IPS-20b (cell line): ENCODE data around the gene CHP2.
"Not testable (repeated sequence)": the region's sequence is repeated elsewhere in the genome, so short reads cannot be mapped to it uniquely, and the experiment has no call there.

Experiments used
- H3K27ac ChIP-seq: one replicate; pipeline ENCODE4 v1.5.1; 2013; ENCODE audit warnings: low read length
- H3K27me3 ChIP-seq: 2 replicates; pipeline ENCODE4 v1.6.1; 2013; ENCODE audit warnings: mild to moderate bottlenecking, low read length, inconsistent platforms; ENCODE audit not compliant: insufficient read depth
- H3K36me3 ChIP-seq: 2 replicates; pipeline ENCODE4 v1.6.1; 2013; ENCODE audit warnings: low read depth, mild to moderate bottlenecking, inconsistent platforms, low read length, moderate library complexity; ENCODE audit not compliant: insufficient read depth
- H3K4me1 ChIP-seq: 2 replicates; pipeline ENCODE4 v1.6.1; 2013; ENCODE audit warnings: mild to moderate bottlenecking, control low read depth, inconsistent platforms, low read length, moderate library complexity; ENCODE audit not compliant: insufficient read depth
- H3K4me3 ChIP-seq: 2 replicates; pipeline ENCODE4 v1.5.1; 2013; ENCODE audit warnings: mild to moderate bottlenecking, low read length, inconsistent platforms
- H3K9ac ChIP-seq: 2 replicates; pipeline ENCODE4 v1.6.1; 2013; ENCODE audit warnings: low read depth, mild to moderate bottlenecking, inconsistent platforms, low read length, moderate library complexity
- H3K9me3 ChIP-seq: 2 replicates; pipeline ENCODE4 v1.6.1; 2013; ENCODE audit warnings: mild to moderate bottlenecking, low read depth, low read length, inconsistent platforms; ENCODE audit not compliant: insufficient read depth

The CHP2 gene

GRCh38 chr16:23751053-23751452 lies 3.8 kb upstream of the CHP2 start:
- H3K27me3 ChIP-seq = peaks cover 29% of the 10 kb centered on the region
- H3K9me3 ChIP-seq, H3K36me3 ChIP-seq, H3K4me3 ChIP-seq, H3K9ac ChIP-seq, H3K4me1 ChIP-seq, H3K27ac ChIP-seq: not testable (repeated sequence)

DNA sequence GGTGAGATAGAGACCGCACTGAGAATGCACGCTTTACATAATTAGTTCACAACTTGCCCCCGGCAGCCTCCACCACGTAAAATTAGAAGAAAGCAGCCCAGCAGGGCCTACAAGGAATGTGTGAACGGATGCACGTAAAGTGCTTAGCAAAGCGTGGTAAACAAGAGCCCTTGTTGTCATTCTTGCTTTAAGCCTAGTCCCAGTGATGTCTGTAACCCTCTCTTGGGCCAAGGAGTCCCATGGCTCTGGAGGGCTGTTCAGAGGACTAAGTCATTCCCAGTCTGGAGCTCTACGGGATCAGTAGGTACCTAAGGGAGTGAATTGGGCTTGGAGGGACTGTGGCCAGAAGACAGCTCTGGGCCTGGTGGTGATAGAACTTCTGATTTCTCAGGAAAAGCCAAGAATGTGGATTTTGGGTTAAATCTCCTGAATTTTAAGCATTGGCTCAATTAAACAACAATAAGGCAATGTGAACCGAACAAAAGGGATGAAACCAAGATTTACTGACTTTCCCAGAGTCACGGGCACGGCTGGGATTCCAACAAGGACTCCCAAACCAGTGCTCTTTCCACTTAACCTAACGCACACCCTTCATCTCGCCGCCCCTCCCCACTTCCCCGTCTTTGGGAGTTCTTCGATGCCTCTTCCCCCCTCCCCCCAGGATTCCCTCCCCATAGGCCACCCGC lies 775 bp upstream of the CHP2 start:
- no peak overlapping the region for H3K9ac ChIP-seq
- H3K27ac ChIP-seq = no peak overlapping the region
- H3K36me3 ChIP-seq = no peaks in the 10 kb centered on the region
- H3K4me3 ChIP-seq = peak overlapping the region; percentile 67; the same call in 1 of the 2 replicates
- peaks cover 40% of the 10 kb centered on the region for H3K27me3 ChIP-seq
- no peaks in the 10 kb centered on the region; the same call in 1 of the 2 replicates for H3K4me1 ChIP-seq
- no peaks in the 10 kb centered on the region for H3K9me3 ChIP-seq

GRCh38 chr16:23755484-23755809 lies 621 bp downstream of the CHP2 start:
- Histone ChIP-seq H3K9ac (no peak overlapping the region), H3K9me3 (no peaks in the 10 kb centered on the region), H3K27me3 (peaks cover 40% of the 10 kb centered on the region), H3K36me3 (no peaks in the 10 kb centered on the region), H3K4me1 (no peaks in the 10 kb centered on the region; the same call in 1 of the 2 replicates), H3K4me3 (peak overlapping the region; percentile 67; the same call in 1 of the 2 replicates), H3K27ac (no peak overlapping the region)

- H3K4me3 ChIP-seq = no peak overlapping the region
- H3K9ac ChIP-seq = no peak overlapping the region
- H3K9me3 ChIP-seq = no peaks in the 10 kb centered on the region
- H3K4me1 ChIP-seq = no peaks in the 10 kb centered on the region; the same call in 1 of the 2 replicates
- no peaks in the 10 kb centered on the region for H3K36me3 ChIP-seq
- H3K27me3 ChIP-seq = peaks cover 40% of the 10 kb centered on the region
- no peak overlapping the region for H3K27ac ChIP-seq
Measured at GRCh38 chr16:23757116-23757515, 2.3 kb downstream of the CHP2 start.

GRCh38 chr16:23757937-23758619 lies 3.3 kb downstream of the CHP2 start:
- Histone ChIP-seq H3K4me1 (no peaks in the 10 kb centered on the region; the same call in 1 of the 2 replicates), H3K27me3 (peaks cover 40% of the 10 kb centered on the region), H3K9me3 (no peaks in the 10 kb centered on the region), H3K36me3 (no peaks in the 10 kb centered on the region), H3K4me3 (no peak overlapping the region), H3K9ac (no peak overlapping the region), H3K27ac (no peak overlapping the region)

- H3K27ac ChIP-seq = no peak overlapping the region
Measured at GRCh38 chr16:23765933-23766332, 11.1 kb downstream of the CHP2 start.

GRCh38 chr16:23768581-23768980 lies 13.8 kb downstream of the CHP2 start:
- H3K36me3 ChIP-seq = no peaks in the 10 kb centered on the region
- H3K27ac ChIP-seq = no peak overlapping the region
- no peak overlapping the region for H3K9ac ChIP-seq
- H3K4me3 ChIP-seq = no peak overlapping the region
- H3K27me3 ChIP-seq = no peaks in the 10 kb centered on the region
- no peaks in the 10 kb centered on the region for H3K4me1 ChIP-seq
- no peaks in the 10 kb centered on the region; the same call in 1 of the 2 replicates for H3K9me3 ChIP-seq

More at GRCh38 chr16:23765933-23766332, 11.1 kb downstream of the CHP2 start:
- Histone ChIP-seq H3K4me3 (no peak overlapping the region), H3K4me1 (no peaks in the 10 kb centered on the region), H3K27me3 (no peaks in the 10 kb centered on the region), H3K36me3 (no peaks in the 10 kb centered on the region), H3K9ac (no peak overlapping the region), H3K9me3 (no peaks in the 10 kb centered on the region; the same call in 1 of the 2 replicates)

DNA sequence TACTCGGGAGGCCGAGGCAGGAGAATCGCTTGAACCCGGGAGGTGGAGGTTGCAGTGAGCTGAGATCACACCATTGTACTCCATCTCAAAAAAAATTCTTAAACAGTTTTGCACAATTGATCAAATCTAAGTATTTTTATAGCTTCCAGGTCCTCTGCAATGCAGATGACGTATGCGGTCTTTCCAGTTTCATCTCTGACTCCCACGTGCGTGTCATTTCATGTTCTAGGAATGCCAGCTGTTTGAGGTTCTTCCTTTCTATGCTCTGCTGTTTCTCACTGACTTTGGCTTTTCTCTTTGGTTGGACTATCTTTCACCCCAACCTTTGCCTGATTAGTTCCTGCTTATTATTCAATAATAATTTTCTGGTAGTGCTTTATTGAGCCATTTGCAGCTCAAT lies 16.2 kb downstream of the CHP2 start:
- no peaks in the 10 kb centered on the region for H3K36me3 ChIP-seq
- no peak overlapping the region for H3K4me3 ChIP-seq
- H3K27ac ChIP-seq = no peak overlapping the region
- H3K27me3 ChIP-seq = no peaks in the 10 kb centered on the region
- H3K9ac ChIP-seq = no peak overlapping the region
- no peaks in the 10 kb centered on the region for H3K4me1 ChIP-seq
- H3K9me3 ChIP-seq = no peaks in the 10 kb centered on the region; the same call in 1 of the 2 replicates

- Histone ChIP-seq H3K36me3 (no peaks in the 10 kb centered on the region), H3K4me3 (no peak overlapping the region), H3K9ac (no peak overlapping the region), H3K27me3 (no peaks in the 10 kb centered on the region), H3K4me1 (no peaks in the 10 kb centered on the region), H3K27ac (no peak overlapping the region), H3K9me3 (no peaks in the 10 kb centered on the region; the same call in 1 of the 2 replicates)
Measured at GRCh38 chr16:23771642-23772041, 16.8 kb downstream of the CHP2 start.

- Histone ChIP-seq H3K9me3 (no peaks in the 10 kb centered on the region), H3K4me3 (no peak overlapping the region), H3K27me3 (no peaks in the 10 kb centered on the region), H3K27ac (no peak overlapping the region), H3K9ac (no peak overlapping the region), H3K4me1 (no peaks in the 10 kb centered on the region), H3K36me3 (no peaks in the 10 kb centered on the region)
Measured at GRCh38 chr16:23773339-23773738, 18.5 kb downstream of the CHP2 start.

DNA sequence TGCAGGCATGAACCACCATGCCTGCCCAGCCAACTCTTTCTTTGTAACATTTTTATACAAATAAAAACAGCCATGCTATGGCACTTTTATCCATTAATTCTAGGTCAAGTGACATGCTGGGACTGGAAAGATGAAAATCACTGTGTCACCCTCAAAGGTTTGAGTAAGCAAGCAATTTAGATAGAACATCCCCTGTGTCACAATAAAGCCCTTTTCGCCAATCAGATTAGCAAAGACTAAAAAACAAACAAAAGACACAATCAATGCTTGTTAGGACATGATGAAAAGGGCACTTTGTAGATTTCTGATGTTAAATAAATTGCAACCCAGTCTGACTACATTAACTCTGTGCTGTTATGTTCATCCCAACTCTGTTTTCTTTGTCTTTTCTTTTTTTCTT lies 26.4 kb downstream of the CHP2 start:
- no peaks in the 10 kb centered on the region for H3K27me3 ChIP-seq
- no peak overlapping the region for H3K4me3 ChIP-seq
- no peaks in the 10 kb centered on the region for H3K36me3 ChIP-seq

More for the DNA sequence above, 26.4 kb downstream of the CHP2 start:
- Histone ChIP-seq H3K27ac (no peak overlapping the region), H3K9me3 (no peaks in the 10 kb centered on the region), H3K9ac (no peak overlapping the region), H3K4me1 (no peaks in the 10 kb centered on the region; the same call in 1 of the 2 replicates)
